C4-2B (cell line): ENCODE measurements around the gene SH3PXD2B.

Source experiments
- CTCF ChIP-seq: fragments of 450-650 bp; conservative IDR thresholded peaks from 2 replicates; pipeline ENCODE4 v1.5.1; 2017; ENCODE audit warnings: mild to moderate bottlenecking
- ZFX ChIP-seq: fragments of 450-650 bp; IDR thresholded peaks from 2 replicates; pipeline ENCODE4 v1.6.1; 2017

DNA sequence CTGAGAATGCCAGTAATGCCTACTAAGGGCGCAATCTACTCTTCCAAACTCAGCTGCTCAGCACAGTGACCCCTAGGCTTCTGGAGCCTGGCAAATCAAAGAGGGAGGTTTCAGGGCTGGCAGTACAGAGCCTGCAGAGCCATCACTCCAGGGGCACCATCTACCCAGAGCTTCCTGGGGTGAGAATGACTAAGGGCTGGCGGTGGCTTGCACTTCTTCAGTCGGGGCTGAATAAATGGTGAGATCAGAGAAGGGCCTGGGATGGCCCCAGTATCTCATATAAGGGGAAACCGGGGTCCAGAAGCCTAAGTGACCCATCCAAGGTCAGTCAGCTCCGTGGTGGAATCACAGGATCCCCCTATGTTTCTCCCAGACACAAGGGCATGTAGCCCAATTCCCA lies 5.3 kb downstream of the SH3PXD2B start:
- TF ChIP-seq CTCF = no peak
- TF ChIP-seq ZFX = no peak
